OCI-LY3 (cell line): ENCODE results near the gene GNB5.

ENCODE experiments used
- H2AFZ ChIP-seq: fragments of 200-600, 300-600 bp; shearing (Covaris generic); 2 replicates; pipeline ENCODE4 v1.6.0; 2014; ENCODE audit warnings: antibody characterized with exemption, low read depth, low read length
- H3K27ac ChIP-seq: fragments of 200-600, 300-600 bp; sonication (generic); 2 replicates; pipeline ENCODE4 v1.5.1; 2014; ENCODE audit warnings: mild to moderate bottlenecking, low read length, moderate library complexity, mixed read lengths
- H3K27me3 ChIP-seq: fragments of 200-600, 300-600 bp; sonication (generic); 2 replicates; pipeline ENCODE4 v1.6.1; 2014; ENCODE audit warnings: low read depth, low read length, mixed read lengths
- H3K36me3 ChIP-seq: fragments of 200-600, 300-600 bp; sonication (generic); replicated peaks from 2 replicates; pipeline ENCODE3; 2014; ENCODE audit warnings: low read depth, low read length, mixed read lengths
- H3K4me1 ChIP-seq: fragments of 300-600, 200-600 bp; sonication (generic); 2 replicates; pipeline ENCODE4 v1.6.1; 2014; ENCODE audit warnings: low read length, mixed read lengths
- H3K4me2 ChIP-seq: fragments of 200-600, 300-600 bp; sonication (generic); 2 replicates; pipeline ENCODE4 v1.6.1; 2014; ENCODE audit warnings: low read length, mixed read lengths
- H3K4me3 ChIP-seq: fragments of 300-600, 200-600 bp; sonication (generic); 2 replicates; pipeline ENCODE4 v1.5.1; 2014; ENCODE audit warnings: antibody characterized with exemption, mild to moderate bottlenecking, low read length, moderate library complexity
- H3K79me2 ChIP-seq: fragments of 300-600, 200-600 bp; shearing (Covaris generic); 2 replicates; pipeline ENCODE4 v1.6.1; 2014; ENCODE audit warnings: mild to moderate bottlenecking, low read length, mixed read lengths
- H3K9ac ChIP-seq: fragments of 300-600, 200-600 bp; shearing (Covaris generic); 2 replicates; pipeline ENCODE4 v1.6.0; 2014; ENCODE audit warnings: mild to moderate bottlenecking, low read length, moderate library complexity
- H3K9me3 ChIP-seq: fragments of 200-600, 300-600 bp; shearing (Covaris generic); 2 replicates; pipeline ENCODE4 v1.6.1; 2014; ENCODE audit warnings: low read length, mixed read lengths; ENCODE audit not compliant: insufficient read depth
- H4K20me1 ChIP-seq: fragments of 200-600, 300-600 bp; sonication (generic); 2 replicates; pipeline ENCODE4 v1.6.1; 2016; ENCODE audit warnings: low read length, mixed read lengths; ENCODE audit not compliant: insufficient read depth
- EZH2phosphoT487 ChIP-seq: fragments of 200-600 bp; shearing (Covaris generic); IDR thresholded peaks from 2 replicates; pipeline ENCODE4 v1.6.1; 2018; ENCODE audit warnings: antibody characterized with exemption, mixed run types, low read depth
- TF ChIP-seq, protein P1 (sequence below): fragments of 200-600, 300-600 bp; sonication (generic); IDR thresholded peaks from 2 replicates; pipeline ENCODE4 v1.5.1; 2014; ENCODE audit warnings: antibody characterized with exemption, low read length, low read depth

The GNB5 gene

DNA sequence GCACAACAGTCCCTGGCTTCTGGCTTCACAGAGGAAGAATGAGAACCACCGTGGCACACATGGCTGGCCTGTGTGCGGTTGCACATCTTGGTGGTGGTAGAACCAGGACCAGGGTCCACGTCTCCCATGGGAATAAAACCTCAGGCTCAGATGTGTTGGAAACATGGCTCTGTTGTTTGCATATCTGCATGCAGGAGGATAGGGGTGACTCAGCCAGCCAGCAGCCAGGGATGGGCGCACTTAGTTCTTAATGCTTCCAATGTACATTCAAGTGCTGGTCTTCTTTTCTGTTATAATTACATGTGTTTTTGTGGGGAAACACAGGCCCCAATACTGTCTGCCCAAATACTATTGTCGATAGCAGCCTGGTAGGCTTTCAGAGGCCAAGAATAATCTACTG, 42.8 kb downstream of the GNB5 start:
- Histone ChIP-seq H3K27me3 (no peaks in the 10 kb centered on the region), H3K36me3 (peaks cover 45% of the 10 kb centered on the region), H3K79me2 (no peaks in the 10 kb centered on the region), H3K4me3 (no peak overlapping the region), H2AFZ (no peak overlapping the region), H3K4me1 (no peaks in the 10 kb centered on the region), H3K4me2 (no peak overlapping the region), H4K20me1 (no peaks in the 10 kb centered on the region), H3K27ac (no peak overlapping the region), H3K9ac (no peak overlapping the region), H3K9me3 (no peaks in the 10 kb centered on the region)
- TF ChIP-seq EZH2phosphoT487: no peak
- TF ChIP-seq, protein P1, sequence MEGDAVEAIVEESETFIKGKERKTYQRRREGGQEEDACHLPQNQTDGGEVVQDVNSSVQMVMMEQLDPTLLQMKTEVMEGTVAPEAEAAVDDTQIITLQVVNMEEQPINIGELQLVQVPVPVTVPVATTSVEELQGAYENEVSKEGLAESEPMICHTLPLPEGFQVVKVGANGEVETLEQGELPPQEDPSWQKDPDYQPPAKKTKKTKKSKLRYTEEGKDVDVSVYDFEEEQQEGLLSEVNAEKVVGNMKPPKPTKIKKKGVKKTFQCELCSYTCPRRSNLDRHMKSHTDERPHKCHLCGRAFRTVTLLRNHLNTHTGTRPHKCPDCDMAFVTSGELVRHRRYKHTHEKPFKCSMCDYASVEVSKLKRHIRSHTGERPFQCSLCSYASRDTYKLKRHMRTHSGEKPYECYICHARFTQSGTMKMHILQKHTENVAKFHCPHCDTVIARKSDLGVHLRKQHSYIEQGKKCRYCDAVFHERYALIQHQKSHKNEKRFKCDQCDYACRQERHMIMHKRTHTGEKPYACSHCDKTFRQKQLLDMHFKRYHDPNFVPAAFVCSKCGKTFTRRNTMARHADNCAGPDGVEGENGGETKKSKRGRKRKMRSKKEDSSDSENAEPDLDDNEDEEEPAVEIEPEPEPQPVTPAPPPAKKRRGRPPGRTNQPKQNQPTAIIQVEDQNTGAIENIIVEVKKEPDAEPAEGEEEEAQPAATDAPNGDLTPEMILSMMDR: no peak

DNA sequence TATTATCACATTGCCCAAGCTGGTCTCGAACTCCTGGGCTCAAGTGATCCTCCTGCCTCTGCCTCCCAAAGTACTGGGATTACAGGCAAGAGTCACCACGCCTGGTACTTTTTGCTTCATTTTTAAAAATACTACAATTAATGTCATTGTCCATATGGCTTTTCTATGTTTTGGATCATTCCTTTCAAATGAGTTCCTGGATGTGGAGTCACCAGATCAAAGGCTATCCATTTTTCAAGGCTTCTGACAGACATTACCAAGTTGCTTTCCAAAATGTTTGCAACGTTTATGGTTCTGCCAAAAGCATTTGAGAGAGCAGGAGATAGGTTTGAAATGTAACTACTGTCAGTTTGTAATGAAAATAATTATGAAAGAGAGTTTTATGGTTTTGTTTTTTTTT, 44.4 kb downstream of the GNB5 start:
- no peak overlapping the region for H2AFZ ChIP-seq

DNA sequence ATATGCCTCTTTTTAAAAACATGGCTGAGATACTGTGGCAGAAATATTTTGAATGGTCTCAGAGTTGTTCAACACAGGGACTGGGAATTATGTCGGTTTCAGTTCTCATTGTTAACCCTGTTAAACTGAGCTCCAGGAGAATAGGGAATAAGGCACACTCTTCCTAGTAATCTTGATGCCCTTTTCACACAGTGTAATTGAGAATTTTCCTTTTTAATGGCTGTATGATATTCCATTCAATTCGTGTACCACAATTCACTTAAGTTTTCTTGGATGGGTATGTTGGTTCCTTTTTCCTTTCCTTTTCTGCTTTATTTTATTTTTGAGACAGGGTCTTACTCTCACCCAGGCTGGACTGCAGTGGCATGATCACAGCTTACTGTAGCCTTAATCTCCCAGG, 44.9 kb downstream of the GNB5 start:
- Histone ChIP-seq H4K20me1 (no peaks in the 10 kb centered on the region), H3K9me3 (no peaks in the 10 kb centered on the region), H3K4me3 (no peak overlapping the region), H3K4me2 (no peak overlapping the region), H2AFZ (no peak overlapping the region), H3K27ac (no peak overlapping the region), H3K9ac (no peak overlapping the region), H3K4me1 (no peaks in the 10 kb centered on the region), H3K36me3 (peaks cover 44% of the 10 kb centered on the region), H3K27me3 (no peaks in the 10 kb centered on the region), H3K79me2 (no peaks in the 10 kb centered on the region)
- TF ChIP-seq, protein P1: no peak
- TF ChIP-seq EZH2phosphoT487: no peak

More for the DNA sequence above, 44.4 kb downstream of the GNB5 start:
- Histone ChIP-seq H3K4me1 (no peaks in the 10 kb centered on the region), H3K27me3 (no peaks in the 10 kb centered on the region), H3K79me2 (no peaks in the 10 kb centered on the region), H3K9ac (no peak overlapping the region), H3K9me3 (no peaks in the 10 kb centered on the region), H4K20me1 (no peaks in the 10 kb centered on the region), H3K4me3 (no peak overlapping the region), H3K36me3 (peaks cover 44% of the 10 kb centered on the region), H3K27ac (no peak overlapping the region), H3K4me2 (no peak overlapping the region)
- no peak for TF ChIP-seq EZH2phosphoT487
- TF ChIP-seq, protein P1: no peak

GRCh38 chr15:52144656-52145178, 46.5 kb downstream of the GNB5 start:
- H3K4me1 ChIP-seq: peaks cover under 1% of the 10 kb centered on the region

More at GRCh38 chr15:52144656-52145178, 46.5 kb downstream of the GNB5 start:
- no peak overlapping the region for H3K4me3 ChIP-seq
- no peaks in the 10 kb centered on the region for H3K79me2 ChIP-seq
- no peak overlapping the region for H3K4me2 ChIP-seq
- H4K20me1 ChIP-seq: no peaks in the 10 kb centered on the region
- TF ChIP-seq, protein P1: no peak
- no peak for TF ChIP-seq EZH2phosphoT487
- H2AFZ ChIP-seq: no peak overlapping the region
- peaks cover 37% of the 10 kb centered on the region for H3K36me3 ChIP-seq
- H3K9ac ChIP-seq: no peak overlapping the region
- no peaks in the 10 kb centered on the region for H3K9me3 ChIP-seq
- H3K27me3 ChIP-seq: no peaks in the 10 kb centered on the region
- H3K27ac ChIP-seq: no peak overlapping the region
